H1 (cell line): ENCODE measurements around the gene SLX4IP. TPM values are rescaled to one million over a fixed set of nuclear protein-coding genes. Genes with fewer than 3 reads are reported as not detected.

Source experiments
- CEBPB ChIP-seq: IDR thresholded peaks from 2 replicates; pipeline ENCODE4 v1.6.1; 2012; ENCODE audit warnings: low read depth, low read length
- EZH2 ChIP-seq: fragments of 200-600 bp; sonication (generic); IDR thresholded peaks from 2 replicates; pipeline ENCODE4 v1.7.1; 2012; ENCODE audit warnings: low read depth, mild to moderate bottlenecking, moderate library complexity, low read length, inconsistent platforms; ENCODE audit not compliant: severe bottlenecking
- KDM5A ChIP-seq: fragments of 200-600 bp; IDR thresholded peaks from 2 replicates; pipeline ENCODE4 v1.7.1; 2012; ENCODE audit warnings: mild to moderate bottlenecking, low read length, inconsistent platforms, mixed read lengths
- POLR2A ChIP-seq, 2 experiments: IDR thresholded peaks; 1 replicate in 1 of 2; 2 replicates in 1 of 2; pipeline ENCODE4 v1.6.1; 2011; ENCODE audit warnings: low read depth in 2 of 2, low read length in 2 of 2, mild to moderate bottlenecking in 2 of 2; ENCODE audit errors: control extremely low read depth in 1 of 2
- polyA plus RNA-seq, 7 experiments: library from polyadenylated mRNA; depleted of rRNA in 3 of 7; stranded (reverse) in 5 of 7; unstranded in 2 of 7; fragments of >200 nt in 5 of 7; fragments of 200-250 nt in 2 of 7; gene quantifications; 1 replicate in 5 of 7; 2 replicates in 1 of 7; 4 replicates in 1 of 7; pipeline versions ENCODE4 v1.2.1 to v1.2.3, GENCODE V29; 2011 to 2013; ENCODE audit warnings: missing spikeins in 2 of 7, mixed read lengths in 2 of 7
- total RNA-seq: library from RNA; stranded (reverse); fragmentation: NEBNext Ultra II Directional; extraction: Animal tissue kit (Norgen Biotek cat#: 25700); gene quantifications from 2 replicates; pipeline ENCODE4 v1.2.1, GENCODE V29; 2021
- TF ChIP-seq, protein P1 (sequence below): fragments of 300-600 bp; sonication (generic); IDR thresholded peaks from 2 replicates; pipeline ENCODE4 v1.7.1; 2012; ENCODE audit warnings: low read length, moderate library complexity, mild to moderate bottlenecking, inconsistent platforms; ENCODE audit not compliant: insufficient replicate concordance

The SLX4IP gene
- total and polyA plus RNA-seq, 2 of the 8 experiments (the other 6 are each of a cell fraction or from before 2014, with no cell fraction given), result 2.4 to 8.7 TPM

- TF ChIP-seq, protein P1, sequence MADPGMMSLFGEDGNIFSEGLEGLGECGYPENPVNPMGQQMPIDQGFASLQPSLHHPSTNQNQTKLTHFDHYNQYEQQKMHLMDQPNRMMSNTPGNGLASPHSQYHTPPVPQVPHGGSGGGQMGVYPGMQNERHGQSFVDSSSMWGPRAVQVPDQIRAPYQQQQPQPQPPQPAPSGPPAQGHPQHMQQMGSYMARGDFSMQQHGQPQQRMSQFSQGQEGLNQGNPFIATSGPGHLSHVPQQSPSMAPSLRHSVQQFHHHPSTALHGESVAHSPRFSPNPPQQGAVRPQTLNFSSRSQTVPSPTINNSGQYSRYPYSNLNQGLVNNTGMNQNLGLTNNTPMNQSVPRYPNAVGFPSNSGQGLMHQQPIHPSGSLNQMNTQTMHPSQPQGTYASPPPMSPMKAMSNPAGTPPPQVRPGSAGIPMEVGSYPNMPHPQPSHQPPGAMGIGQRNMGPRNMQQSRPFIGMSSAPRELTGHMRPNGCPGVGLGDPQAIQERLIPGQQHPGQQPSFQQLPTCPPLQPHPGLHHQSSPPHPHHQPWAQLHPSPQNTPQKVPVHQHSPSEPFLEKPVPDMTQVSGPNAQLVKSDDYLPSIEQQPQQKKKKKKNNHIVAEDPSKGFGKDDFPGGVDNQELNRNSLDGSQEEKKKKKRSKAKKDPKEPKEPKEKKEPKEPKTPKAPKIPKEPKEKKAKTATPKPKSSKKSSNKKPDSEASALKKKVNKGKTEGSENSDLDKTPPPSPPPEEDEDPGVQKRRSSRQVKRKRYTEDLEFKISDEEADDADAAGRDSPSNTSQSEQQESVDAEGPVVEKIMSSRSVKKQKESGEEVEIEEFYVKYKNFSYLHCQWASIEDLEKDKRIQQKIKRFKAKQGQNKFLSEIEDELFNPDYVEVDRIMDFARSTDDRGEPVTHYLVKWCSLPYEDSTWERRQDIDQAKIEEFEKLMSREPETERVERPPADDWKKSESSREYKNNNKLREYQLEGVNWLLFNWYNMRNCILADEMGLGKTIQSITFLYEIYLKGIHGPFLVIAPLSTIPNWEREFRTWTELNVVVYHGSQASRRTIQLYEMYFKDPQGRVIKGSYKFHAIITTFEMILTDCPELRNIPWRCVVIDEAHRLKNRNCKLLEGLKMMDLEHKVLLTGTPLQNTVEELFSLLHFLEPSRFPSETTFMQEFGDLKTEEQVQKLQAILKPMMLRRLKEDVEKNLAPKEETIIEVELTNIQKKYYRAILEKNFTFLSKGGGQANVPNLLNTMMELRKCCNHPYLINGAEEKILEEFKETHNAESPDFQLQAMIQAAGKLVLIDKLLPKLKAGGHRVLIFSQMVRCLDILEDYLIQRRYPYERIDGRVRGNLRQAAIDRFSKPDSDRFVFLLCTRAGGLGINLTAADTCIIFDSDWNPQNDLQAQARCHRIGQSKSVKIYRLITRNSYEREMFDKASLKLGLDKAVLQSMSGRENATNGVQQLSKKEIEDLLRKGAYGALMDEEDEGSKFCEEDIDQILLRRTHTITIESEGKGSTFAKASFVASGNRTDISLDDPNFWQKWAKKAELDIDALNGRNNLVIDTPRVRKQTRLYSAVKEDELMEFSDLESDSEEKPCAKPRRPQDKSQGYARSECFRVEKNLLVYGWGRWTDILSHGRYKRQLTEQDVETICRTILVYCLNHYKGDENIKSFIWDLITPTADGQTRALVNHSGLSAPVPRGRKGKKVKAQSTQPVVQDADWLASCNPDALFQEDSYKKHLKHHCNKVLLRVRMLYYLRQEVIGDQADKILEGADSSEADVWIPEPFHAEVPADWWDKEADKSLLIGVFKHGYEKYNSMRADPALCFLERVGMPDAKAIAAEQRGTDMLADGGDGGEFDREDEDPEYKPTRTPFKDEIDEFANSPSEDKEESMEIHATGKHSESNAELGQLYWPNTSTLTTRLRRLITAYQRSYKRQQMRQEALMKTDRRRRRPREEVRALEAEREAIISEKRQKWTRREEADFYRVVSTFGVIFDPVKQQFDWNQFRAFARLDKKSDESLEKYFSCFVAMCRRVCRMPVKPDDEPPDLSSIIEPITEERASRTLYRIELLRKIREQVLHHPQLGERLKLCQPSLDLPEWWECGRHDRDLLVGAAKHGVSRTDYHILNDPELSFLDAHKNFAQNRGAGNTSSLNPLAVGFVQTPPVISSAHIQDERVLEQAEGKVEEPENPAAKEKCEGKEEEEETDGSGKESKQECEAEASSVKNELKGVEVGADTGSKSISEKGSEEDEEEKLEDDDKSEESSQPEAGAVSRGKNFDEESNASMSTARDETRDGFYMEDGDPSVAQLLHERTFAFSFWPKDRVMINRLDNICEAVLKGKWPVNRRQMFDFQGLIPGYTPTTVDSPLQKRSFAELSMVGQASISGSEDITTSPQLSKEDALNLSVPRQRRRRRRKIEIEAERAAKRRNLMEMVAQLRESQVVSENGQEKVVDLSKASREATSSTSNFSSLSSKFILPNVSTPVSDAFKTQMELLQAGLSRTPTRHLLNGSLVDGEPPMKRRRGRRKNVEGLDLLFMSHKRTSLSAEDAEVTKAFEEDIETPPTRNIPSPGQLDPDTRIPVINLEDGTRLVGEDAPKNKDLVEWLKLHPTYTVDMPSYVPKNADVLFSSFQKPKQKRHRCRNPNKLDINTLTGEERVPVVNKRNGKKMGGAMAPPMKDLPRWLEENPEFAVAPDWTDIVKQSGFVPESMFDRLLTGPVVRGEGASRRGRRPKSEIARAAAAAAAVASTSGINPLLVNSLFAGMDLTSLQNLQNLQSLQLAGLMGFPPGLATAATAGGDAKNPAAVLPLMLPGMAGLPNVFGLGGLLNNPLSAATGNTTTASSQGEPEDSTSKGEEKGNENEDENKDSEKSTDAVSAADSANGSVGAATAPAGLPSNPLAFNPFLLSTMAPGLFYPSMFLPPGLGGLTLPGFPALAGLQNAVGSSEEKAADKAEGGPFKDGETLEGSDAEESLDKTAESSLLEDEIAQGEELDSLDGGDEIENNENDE, result no peak
- TF ChIP-seq EZH2, result no peak
- TF ChIP-seq CEBPB, result no peak
- no peak for TF ChIP-seq POLR2A (IDR thresholded peaks at IDR 0.05; ENCODE audit: control extremely low read depth in 1 of 2, low read depth in 2 of 2, low read length in 2 of 2)
- no peak for TF ChIP-seq KDM5A
- TF ChIP-seq, all 59 proteins: peak for 0
These were observed 46.6 kb downstream of the SLX4IP start (continued) for GRCh38 chr20:10481676-10482075.
